Kidney capillary endothelial cell (primary cell): ENCODE results near the gene CPSF4.
A peak's percentile ranks its signal among the peaks of the same experiment; 100 is the strongest.
"Not testable (repeated sequence)": the region's sequence is repeated elsewhere in the genome, so short reads cannot be mapped to it uniquely, and the experiment has no call there.

Experiments used
- DNase-seq: peaks from one replicate; pipeline ENCODE4 v3.0.0-alpha.2; 2018; ENCODE audit warnings: low spot score

CPSF4 gene

DNA sequence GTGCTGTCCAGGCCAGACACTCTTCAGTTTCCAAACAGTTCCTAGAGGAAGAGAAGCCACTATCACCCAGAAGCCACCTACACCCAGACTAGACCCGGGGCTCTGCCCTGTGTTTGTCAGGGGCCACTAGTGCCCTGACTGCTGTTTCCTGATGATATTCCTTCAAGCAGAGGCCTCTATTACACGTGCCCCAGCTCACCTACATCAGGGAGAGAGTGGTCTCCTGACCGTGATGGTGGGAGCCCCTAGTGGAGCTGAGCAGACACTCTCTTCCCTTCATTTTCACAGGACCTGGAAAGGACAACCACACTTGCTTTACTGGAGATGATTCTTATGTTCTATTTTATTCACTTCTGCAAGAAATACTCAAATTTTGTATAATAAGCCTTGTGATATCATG is 52.1 kb downstream of the CPSF4 start:
- DNase-seq: no peak

DNA sequence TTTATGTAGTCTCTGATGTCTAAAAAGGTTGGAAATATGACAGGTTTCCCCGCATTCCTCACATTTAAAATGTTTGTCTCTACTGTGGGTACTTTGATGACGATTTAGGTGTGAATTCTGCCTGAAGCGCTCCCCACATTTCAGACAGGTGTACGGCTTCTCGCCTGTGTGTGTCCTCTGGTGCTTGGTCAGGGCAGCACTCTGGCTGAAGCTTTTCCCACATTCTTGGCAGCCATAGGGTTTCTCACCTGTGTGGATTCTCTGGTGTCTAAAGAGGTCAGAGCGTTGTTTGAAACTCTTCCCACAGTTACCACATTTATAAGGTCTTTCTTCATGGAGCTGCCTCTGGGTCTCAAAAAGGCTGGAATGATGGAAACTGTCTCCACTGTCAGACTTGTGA is 55.1 kb downstream of the CPSF4 start:
- no peak for DNase-seq

DNA sequence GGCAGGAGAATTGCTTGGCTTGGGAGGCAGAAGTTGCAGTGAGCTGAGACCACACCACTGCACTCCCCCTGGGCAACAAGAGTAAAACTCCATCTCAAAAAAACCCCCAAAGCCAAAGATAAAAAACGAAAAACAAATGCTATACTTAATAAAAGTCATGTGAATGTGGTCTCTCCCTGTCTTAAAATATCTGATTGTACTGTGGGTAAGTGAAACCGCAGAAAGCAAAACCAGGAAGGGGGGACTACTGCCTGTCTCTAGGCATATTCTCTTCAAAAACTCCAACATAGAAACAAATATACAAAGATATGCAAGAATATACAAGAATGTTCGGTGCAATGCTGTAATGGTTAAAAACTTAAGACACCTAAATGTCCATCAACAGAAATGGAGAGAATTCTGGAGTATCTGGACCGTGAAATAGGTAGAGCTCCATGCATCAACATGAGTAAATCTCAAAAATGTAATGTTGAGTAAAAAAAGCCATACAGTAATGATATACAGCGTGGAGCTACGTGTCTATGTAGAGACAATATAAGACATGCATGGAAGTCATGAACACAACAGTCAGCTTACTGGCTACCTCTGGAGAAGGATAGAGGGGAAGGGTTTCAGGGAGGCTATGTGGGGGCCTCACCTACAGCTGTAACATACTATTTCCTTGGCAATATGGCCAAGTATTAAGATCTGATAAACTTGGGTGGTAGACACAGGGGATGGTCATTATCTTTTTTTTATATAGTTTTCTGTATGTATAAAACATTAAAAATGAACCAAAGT is 59.2 kb downstream of the CPSF4 start:
- no peak for DNase-seq

DNA sequence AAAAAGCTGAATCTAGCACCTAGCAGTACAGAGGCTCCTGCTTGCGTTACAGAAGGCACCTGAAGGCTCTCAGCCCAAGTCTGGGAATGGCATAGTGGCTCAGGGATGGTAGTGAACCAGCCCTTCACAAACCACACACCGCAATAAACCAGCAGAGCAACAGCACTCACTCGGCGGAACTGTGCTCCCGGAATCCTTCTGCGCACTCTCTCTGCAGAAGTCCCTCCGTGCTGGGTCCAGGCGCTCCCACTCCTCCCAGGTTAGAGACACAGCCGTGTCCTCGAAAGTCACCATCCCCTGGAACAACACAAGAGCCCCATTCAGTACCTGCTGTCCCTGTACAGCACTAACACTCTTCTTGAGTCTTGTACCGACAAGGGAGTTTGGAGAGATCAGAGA is 59.8 kb downstream of the CPSF4 start:
- no peak for DNase-seq

DNA sequence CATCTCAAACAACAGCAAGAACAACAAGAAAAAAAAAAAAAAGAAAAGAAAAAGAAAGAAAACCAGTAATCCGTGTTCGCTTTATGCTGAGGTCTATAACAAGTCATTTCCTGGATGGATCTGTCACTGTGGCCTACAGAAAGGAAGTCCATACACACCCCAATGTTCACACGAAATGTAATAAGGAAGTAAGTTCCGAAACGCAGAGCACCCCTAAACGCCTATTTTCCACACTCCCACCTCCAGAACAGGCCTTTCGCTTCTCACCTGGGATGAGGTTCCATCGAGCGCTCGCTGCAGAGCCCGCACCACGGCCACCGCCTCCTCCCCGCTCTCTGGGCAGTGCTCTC is 60.6 kb downstream of the CPSF4 start:
- DNase-seq: peak; percentile 22

DNA sequence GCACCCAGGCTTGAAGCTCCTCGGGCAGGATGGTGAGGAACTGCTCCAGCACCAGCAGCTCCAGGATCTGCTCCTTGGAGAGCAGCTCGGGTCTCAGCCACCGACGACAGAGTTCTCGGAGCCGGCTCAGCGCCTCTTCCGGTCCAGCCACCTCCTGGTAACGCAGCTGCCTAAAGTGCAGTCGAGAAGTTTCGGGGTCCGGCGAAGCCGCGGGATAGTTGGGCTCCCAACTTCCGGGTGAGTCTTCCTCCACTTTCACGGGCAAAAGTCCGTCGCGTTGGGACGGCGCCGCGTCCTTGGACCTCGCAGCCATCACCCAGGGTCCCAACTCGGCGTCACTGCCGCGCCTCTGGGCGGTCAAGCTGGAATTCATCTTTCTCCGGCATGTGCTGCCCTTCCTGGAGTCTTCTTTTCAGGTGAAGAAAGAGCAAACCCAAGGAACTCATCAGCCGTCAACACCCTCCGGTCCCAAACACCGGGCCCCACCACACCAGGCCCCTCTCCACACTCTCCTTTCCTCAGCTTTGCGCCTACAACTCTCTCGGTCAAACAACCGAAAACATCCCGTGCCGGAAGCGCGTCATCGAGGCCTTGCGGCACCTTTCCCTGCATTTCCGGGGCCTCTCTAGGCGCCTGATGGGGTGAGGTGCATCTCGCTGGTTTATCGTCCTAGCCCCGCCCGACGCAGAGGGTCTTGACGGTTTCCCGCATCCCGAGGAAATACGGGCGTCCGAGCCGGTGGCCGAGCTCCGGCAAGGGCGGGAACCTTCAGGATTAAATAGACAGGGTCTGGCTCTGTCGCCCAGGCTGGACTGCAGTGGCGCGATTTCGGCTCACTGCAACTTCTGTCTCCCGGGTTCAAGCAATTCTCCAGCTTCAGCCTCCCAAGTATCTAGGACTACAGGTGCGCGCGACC is 61.2 kb downstream of the CPSF4 start, which contains the start of gene ZNF394:
Gene ZNF394 (minus strand): TSS at position 561 of the 916 bp plus-strand sequence. CDS start 188 bp downstream, at position 373.
- DNase-seq: peak; percentile 78

DNA sequence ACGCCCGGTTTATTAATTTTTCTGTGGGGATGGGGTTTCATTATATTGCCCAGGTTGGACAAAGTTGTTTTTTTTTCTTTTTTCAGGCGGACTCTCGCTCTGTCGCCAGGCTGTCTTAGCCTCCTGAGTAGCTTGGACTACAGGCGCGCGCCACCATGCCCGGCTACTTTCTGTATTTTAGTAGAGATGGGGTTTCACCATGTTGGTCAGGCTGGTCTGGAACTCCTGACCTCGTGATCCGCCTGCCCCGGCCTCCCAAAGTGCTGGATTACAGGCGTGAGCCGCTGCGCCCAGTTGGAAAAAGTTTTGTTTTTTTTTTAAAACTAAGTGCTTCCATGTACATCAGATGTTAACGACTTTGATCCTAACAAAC is 61.9 kb downstream of the CPSF4 start:
- DNase-seq: no peak

DNA sequence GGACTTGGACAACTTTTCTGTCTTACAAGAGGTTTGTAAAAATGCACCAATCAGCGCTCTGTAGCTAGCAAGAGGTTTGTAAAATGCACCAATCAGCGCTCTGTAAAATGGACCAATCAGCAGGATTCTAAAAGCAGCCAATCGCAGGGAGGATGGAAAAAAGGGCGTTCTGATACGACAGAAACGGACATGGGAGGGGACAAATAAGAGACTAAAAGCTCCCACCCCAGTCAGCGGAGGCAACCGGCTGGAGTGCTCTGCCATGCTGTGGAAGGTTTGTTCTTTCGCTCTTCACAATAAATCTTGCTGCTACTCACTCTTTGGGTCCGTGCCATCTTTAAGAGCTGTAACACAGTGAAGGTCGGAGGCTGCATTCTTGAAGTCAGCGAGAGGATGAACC is 62.5 kb downstream of the CPSF4 start:
- DNase-seq: not testable (repeated sequence)

DNA sequence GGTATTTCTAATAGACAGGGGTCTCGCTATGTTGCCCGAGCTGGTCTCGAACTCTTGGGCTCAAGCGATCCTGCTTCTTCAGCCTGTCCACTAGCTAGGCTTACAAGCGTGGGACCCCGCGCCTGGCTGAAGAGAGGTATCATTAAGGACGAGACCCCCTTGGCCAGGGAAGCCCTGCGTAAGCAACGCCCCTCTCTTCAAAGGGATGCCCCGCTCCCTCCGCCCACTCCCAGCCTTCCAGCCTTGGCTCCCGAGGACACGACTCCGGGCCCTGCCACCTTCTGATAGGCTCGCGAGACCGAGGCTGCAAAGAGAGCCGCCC is 65.5 kb downstream of the CPSF4 start:
- no peak for DNase-seq

DNA sequence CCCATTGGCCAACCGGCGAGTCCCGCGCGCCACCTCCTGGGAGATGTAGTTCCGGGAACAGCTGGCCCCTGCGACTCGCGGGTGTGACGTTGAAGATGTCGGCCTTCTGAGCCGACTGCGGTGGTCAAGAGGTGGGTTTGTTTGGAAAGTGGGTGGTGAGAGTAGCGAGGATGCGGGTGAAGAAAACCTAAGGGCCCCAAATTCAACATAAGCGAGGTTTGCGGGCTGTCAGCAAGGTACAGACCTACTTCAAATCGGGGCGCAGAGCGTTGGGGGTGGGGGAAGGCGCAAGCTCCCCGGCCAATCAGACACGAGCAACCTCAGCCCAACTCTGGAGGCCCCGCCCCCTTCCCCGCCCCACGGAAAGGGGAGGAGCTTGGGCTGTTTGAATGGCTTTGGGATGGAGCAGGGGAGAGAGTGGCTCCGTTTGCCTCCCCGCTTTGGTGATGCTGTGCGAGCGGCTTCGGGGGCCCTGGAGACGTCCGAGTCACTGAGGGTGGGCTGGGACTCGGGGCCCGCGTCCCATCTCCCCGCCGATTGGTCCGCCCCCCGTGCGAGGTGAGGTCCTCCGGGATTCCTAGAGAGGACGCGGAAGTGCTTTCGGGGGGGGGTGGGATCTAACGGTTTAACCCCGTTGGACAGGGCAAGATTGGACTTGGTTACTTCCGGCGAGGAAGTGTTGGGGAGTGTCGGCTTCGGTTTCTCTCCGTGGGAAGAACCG is 66.0 kb downstream of the CPSF4 start, which contains the start of gene ZKSCAN5:
Gene ZKSCAN5 (plus strand): TSS at position 60 of the 721 bp plus-strand sequence. CDS start 1,383 bp downstream, outside the sequence.
- peak; percentile 97 for DNase-seq

DNA sequence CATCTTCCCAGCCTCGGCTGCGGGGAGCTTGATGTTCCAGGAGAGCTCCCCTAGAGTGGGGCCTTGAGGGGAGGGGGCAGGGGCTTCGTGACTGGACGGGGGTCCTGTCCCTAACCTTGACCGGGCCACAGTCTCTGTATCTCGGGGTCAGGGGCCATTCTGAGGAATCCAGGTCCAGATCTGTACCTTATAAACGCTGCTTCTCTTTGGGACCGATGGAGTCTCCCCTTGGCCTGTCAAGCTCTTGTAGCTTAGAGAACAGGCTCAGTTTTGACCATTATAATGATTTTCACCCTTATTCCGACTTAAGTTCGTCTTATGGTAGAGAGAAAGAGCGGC is 66.5 kb downstream of the CPSF4 start:
- no peak for DNase-seq
